Endothelial cell of umbilical vein (primary cell): Measurements from ENCODE around the gene TOP3A. TPM values are rescaled to one million over a fixed set of nuclear protein-coding genes. Genes with fewer than 3 reads are reported as not detected.

Experiments
- BruUV-seq: library from RNA; stranded (reverse); fragments of 400-500 nt; replicated peaks from 2 replicates; lab custom pipeline; 2021; lab: Mats Ljungman, UMichigan
- CTCF ChIA-PET: fragments of 300-600, 350-600 bp; sonication (Branson Sonifier 250); formaldehyde crosslinking; loops from one replicate; lab custom pipeline; 2021; ENCODE audit warnings: antibody characterized with exemption, inconsistent platforms; lab: Charles Lee
- POLR2A ChIA-PET: fragments of 300-600, 350-600 bp; sonication (Branson Sonifier 250); formaldehyde crosslinking; loops from one replicate; lab custom pipeline; 2021; ENCODE audit warnings: antibody characterized with exemption, inconsistent platforms; lab: Charles Lee
- DNase-seq: peaks from one replicate; pipeline ENCODE4 v3.0.0-alpha.2; 2011; ENCODE audit warnings: low read depth, low spot score
- FAIRE-seq: peaks from 2 replicates; lab custom pipeline; 2011; peaks lifted over from hg19 to GRCh38; lab: Jason Lieb, UNC
- H2AFZ ChIP-seq: 2 replicates; pipeline ENCODE4 v1.6.0; 2012; ENCODE audit warnings: low read depth, low read length, control low read depth, inconsistent platforms
- H3K27ac ChIP-seq: 2 replicates; pipeline ENCODE4 v1.5.1; 2011; ENCODE audit warnings: low read depth, mild to moderate bottlenecking, control low read depth, low read length, moderate library complexity; ENCODE audit not compliant: insufficient read depth
- H3K27me3 ChIP-seq, 2 experiments: 2 replicates each; pipeline versions ENCODE4 v1.6.0 to v1.6.1; 2011; ENCODE audit warnings: low read length in 2 of 2, mixed read lengths in 1 of 2; ENCODE audit not compliant: control insufficient read depth in 2 of 2, insufficient read depth in 2 of 2
- H3K36me3 ChIP-seq, 2 experiments: 2 replicates in 1 of 2; 3 replicates in 1 of 2; pipeline ENCODE4 v1.5.1; 2011; ENCODE audit warnings: low read length in 2 of 2, mild to moderate bottlenecking in 1 of 2, moderate library complexity in 1 of 2; ENCODE audit not compliant: control insufficient read depth in 2 of 2, insufficient read depth in 2 of 2; ENCODE audit errors: extremely low read depth in 1 of 2
- H3K4me1 ChIP-seq: 3 replicates; pipeline ENCODE4 v1.5.1; 2011; ENCODE audit warnings: mild to moderate bottlenecking, low read length; ENCODE audit not compliant: control insufficient read depth, insufficient read depth; ENCODE audit errors: extremely low read depth
- H3K4me2 ChIP-seq: 2 replicates; pipeline ENCODE4 v1.6.1; 2011; ENCODE audit warnings: low read length, control low read depth, mixed read lengths; ENCODE audit not compliant: insufficient read depth
- H3K4me3 ChIP-seq, 3 experiments: fragments of 200-600 bp in 1 of 3; sonication (generic), shearing (Covaris generic) in 1 of 3; replicated peaks in 1 of 3; 2 replicates each; pipeline ENCODE4 v1.5.1; 2011 to 2016; ENCODE audit warnings: control low read depth in 3 of 3, low read length in 3 of 3, mild to moderate bottlenecking in 2 of 3, inconsistent platforms in 1 of 3, low read depth in 1 of 3, moderate library complexity in 1 of 3; ENCODE audit not compliant: insufficient read depth in 1 of 3
- H3K79me2 ChIP-seq: 2 replicates; pipeline ENCODE4 v1.6.0; 2012; ENCODE audit warnings: low read length, inconsistent platforms; ENCODE audit not compliant: control insufficient read depth, insufficient read depth
- H3K9ac ChIP-seq: replicated peaks from 2 replicates; pipeline ENCODE3; 2011; ENCODE audit warnings: low read length, control low read depth; ENCODE audit not compliant: insufficient read depth; ENCODE audit errors: extremely low read depth
- H3K9me1 ChIP-seq: replicated peaks from 3 replicates; pipeline ENCODE4 v1.6.0; 2011; ENCODE audit warnings: mild to moderate bottlenecking, low read length; ENCODE audit not compliant: control insufficient read depth, insufficient read depth; ENCODE audit errors: extremely low read depth
- H3K9me3 ChIP-seq: replicated peaks from 2 replicates; pipeline ENCODE4 v1.5.1; 2012; ENCODE audit warnings: low read length, inconsistent platforms; ENCODE audit not compliant: control insufficient read depth, insufficient read depth
- H4K20me1 ChIP-seq: replicated peaks from 2 replicates; pipeline ENCODE3; 2011; ENCODE audit warnings: mild to moderate bottlenecking, low read length; ENCODE audit not compliant: control insufficient read depth, insufficient read depth; ENCODE audit errors: extremely low read depth
- EZH2 ChIP-seq: IDR thresholded peaks from 2 replicates; pipeline ENCODE4 v1.6.1; 2012; ENCODE audit warnings: borderline replicate concordance, low read depth, mild to moderate bottlenecking, moderate library complexity, low read length, inconsistent platforms; ENCODE audit not compliant: severe bottlenecking
- FOS ChIP-seq: IDR thresholded peaks from 2 replicates; pipeline ENCODE4 v1.6.1; 2011; ENCODE audit warnings: mild to moderate bottlenecking, low read length, moderate library complexity, borderline replicate concordance; ENCODE audit not compliant: insufficient read depth
- GATA2 ChIP-seq: IDR thresholded peaks from 2 replicates; pipeline ENCODE4 v1.7.0; 2011; ENCODE audit warnings: low read depth, mild to moderate bottlenecking, moderate library complexity, mixed read lengths, low read length; ENCODE audit not compliant: insufficient read length, insufficient read depth
- JUN ChIP-seq: IDR thresholded peaks from 2 replicates; pipeline ENCODE4 v1.6.1; 2011; ENCODE audit warnings: borderline replicate concordance, low read depth; ENCODE audit not compliant: insufficient read length, insufficient read depth
- MYC ChIP-seq: IDR thresholded peaks from one replicate; pipeline ENCODE4 v1.6.1; 2011; ENCODE audit warnings: mild to moderate bottlenecking, low read depth, low read length
- POLR2A ChIP-seq: IDR thresholded peaks from 2 replicates; pipeline ENCODE4 v1.6.1; 2012; ENCODE audit warnings: low read depth, mild to moderate bottlenecking, control low read depth, low read length
- POLR2AphosphoS5 ChIP-seq: IDR thresholded peaks from 2 replicates; pipeline ENCODE4 v1.6.1; 2012; ENCODE audit warnings: low read depth, mild to moderate bottlenecking, control low read depth, low read length, moderate library complexity; ENCODE audit not compliant: insufficient read depth
- dilution Hi-C: fragments of 300-500 bp; cut with MboI; formaldehyde crosslinking; loops from one replicate; pipeline ENCODE4 v1.15.0; 2019; ENCODE audit warnings: low sequenced_read_pairs; ENCODE audit not compliant: extremely low pct_ligation_motif_present
- intact Hi-C: fragments of 100-400 bp; cut with micrococcal nuclease; formaldehyde crosslinking; loops from one replicate; pipeline ENCODE4 v1.10.0; 2022
- polyA plus RNA-seq, 4 experiments: library from polyadenylated mRNA; depleted of rRNA in 3 of 4; stranded (reverse) in 3 of 4; unstranded in 1 of 4; fragments of >200 nt; gene quantifications; 2 replicates each; pipeline versions ENCODE4 v1.2.1 to v1.2.3, GENCODE V29; 2011 to 2012; ENCODE audit warnings: missing spikeins in 1 of 4
- total RNA-seq: library from RNA; stranded (reverse); gene quantifications from 2 replicates; pipeline ENCODE4 v1.2.3, GENCODE V29; 2021
- TF ChIP-seq, protein P1 (sequence below), 2 donors: IDR thresholded peaks; 1 replicate in 1 of 2; 2 replicates in 1 of 2; pipeline ENCODE4 v1.5.1; 2011; ENCODE audit warnings: low read length in 2 of 2, mild to moderate bottlenecking in 2 of 2, moderate library complexity in 2 of 2, control low read depth in 1 of 2, inconsistent platforms in 1 of 2, low read depth in 1 of 2; ENCODE audit not compliant: insufficient read depth in 1 of 2; ENCODE audit errors: extremely low read depth in 1 of 2
- TF ChIP-seq, protein P2 (sequence below): IDR thresholded peaks from 2 replicates; pipeline ENCODE4 v1.6.1; 2011; ENCODE audit not compliant: insufficient read depth, insufficient read length

Gene TOP3A
- total and polyA plus RNA-seq, 2 donors (not counting 3 experiments of a cell fraction or from before 2014, with no cell fraction given) = 20.4 to 53.1 TPM

DNA sequence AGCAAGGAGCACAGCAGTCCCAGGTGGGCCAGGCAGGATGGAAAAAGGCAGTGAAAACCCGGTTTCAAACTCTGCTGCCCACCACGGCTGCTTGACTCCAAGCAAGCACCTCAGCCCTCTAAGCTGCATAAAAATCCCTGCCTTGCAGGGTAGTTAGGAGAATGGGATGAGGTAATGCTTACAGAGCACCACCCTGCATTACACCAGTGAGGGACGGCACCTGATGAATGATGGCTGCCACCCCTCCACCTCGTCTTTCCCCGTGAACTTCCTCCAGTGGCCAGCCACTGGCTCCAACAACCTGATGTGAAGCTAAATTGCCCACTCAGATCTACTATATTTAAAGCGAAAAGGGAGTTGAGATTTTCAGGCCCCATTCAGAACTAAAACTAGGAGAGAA is 33.0 kb downstream of the TOP3A start:
- peaks cover 31 to 50% of the 10 kb centered on the region in 2 experiments for H3K36me3 ChIP-seq
- no peak overlapping the region for H3K9ac ChIP-seq
- H3K27ac ChIP-seq = no peak overlapping the region
- H3K27me3 ChIP-seq = no peaks in the 10 kb centered on the region
- no peaks in the 10 kb centered on the region for H4K20me1 ChIP-seq
- FAIRE-seq = no peak
- H3K4me2 ChIP-seq = no peak overlapping the region
- no peak overlapping the region for H3K4me3 ChIP-seq
- H3K9me1 ChIP-seq = no peaks in the 10 kb centered on the region
- intact Hi-C loops = no loop called here
- POLR2A ChIA-PET = no interaction called here
- H3K9me3 ChIP-seq = no peaks in the 10 kb centered on the region
- dilution Hi-C loops = no loop called here
- DNase-seq = no peak
- no TSS peak for BruUV-seq
- TF ChIP-seq POLR2A (no peak), MYC (no peak), EZH2 (no peak), JUN (no peak), GATA2 (no peak), POLR2AphosphoS5 (no peak), FOS (no peak)
- TF ChIP-seq, protein P1, sequence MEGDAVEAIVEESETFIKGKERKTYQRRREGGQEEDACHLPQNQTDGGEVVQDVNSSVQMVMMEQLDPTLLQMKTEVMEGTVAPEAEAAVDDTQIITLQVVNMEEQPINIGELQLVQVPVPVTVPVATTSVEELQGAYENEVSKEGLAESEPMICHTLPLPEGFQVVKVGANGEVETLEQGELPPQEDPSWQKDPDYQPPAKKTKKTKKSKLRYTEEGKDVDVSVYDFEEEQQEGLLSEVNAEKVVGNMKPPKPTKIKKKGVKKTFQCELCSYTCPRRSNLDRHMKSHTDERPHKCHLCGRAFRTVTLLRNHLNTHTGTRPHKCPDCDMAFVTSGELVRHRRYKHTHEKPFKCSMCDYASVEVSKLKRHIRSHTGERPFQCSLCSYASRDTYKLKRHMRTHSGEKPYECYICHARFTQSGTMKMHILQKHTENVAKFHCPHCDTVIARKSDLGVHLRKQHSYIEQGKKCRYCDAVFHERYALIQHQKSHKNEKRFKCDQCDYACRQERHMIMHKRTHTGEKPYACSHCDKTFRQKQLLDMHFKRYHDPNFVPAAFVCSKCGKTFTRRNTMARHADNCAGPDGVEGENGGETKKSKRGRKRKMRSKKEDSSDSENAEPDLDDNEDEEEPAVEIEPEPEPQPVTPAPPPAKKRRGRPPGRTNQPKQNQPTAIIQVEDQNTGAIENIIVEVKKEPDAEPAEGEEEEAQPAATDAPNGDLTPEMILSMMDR (IDR thresholded peaks at IDR 0.05; ENCODE audit: extremely low read depth in 1 of 2, insufficient read depth in 1 of 2, low read depth in 1 of 2, low read length in 2 of 2) = no peak
- TF ChIP-seq, protein P2, sequence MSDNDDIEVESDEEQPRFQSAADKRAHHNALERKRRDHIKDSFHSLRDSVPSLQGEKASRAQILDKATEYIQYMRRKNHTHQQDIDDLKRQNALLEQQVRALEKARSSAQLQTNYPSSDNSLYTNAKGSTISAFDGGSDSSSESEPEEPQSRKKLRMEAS = no peak
- no peak overlapping the region for H2AFZ ChIP-seq
- H3K79me2 ChIP-seq = no peaks in the 10 kb centered on the region
- CTCF ChIA-PET = no interaction called here
- H3K4me1 ChIP-seq = no peaks in the 10 kb centered on the region
